ENCODE data around the gene NEGR1.

NEGR1 gene

GRCh38 chr1:71666609-71667008 lies 615.7 kb downstream of the NEGR1 start:
- DNase-seq, result no peak

GRCh38 chr1:71660411-71660810 lies 621.9 kb downstream of the NEGR1 start:
- no peak for DNase-seq

- DNase-seq, result no peak
These were observed 624.3 kb downstream of the NEGR1 start for GRCh38 chr1:71657891-71658679.

GRCh38 chr1:71656902-71657301 lies 625.4 kb downstream of the NEGR1 start:
- no peak for DNase-seq

- no peak for DNase-seq
These were observed 626.7 kb downstream of the NEGR1 start for GRCh38 chr1:71655604-71656003.

GRCh38 chr1:71653952-71654351 lies 628.4 kb downstream of the NEGR1 start:
- DNase-seq, result no peak

GRCh38 chr1:71651214-71651613 lies 631.1 kb downstream of the NEGR1 start:
- no peak for DNase-seq

- no peak for DNase-seq
These were observed 632.2 kb downstream of the NEGR1 start for GRCh38 chr1:71650119-71650518.

GRCh38 chr1:71649608-71650007 lies 632.7 kb downstream of the NEGR1 start:
- DNase-seq, result no peak

- no peak for DNase-seq
These were observed 634.6 kb downstream of the NEGR1 start for GRCh38 chr1:71647513-71648300.

GRCh38 chr1:71645015-71645414 lies 637.3 kb downstream of the NEGR1 start:
- no peak for DNase-seq

- no peak for DNase-seq
These were observed 640.4 kb downstream of the NEGR1 start for GRCh38 chr1:71641903-71642302.

GRCh38 chr1:71640998-71641397 lies 641.3 kb downstream of the NEGR1 start:
- peak in 1 of 2 experiments; percentile 14 for DNase-seq

- DNase-seq, result no peak
These were observed 642.2 kb downstream of the NEGR1 start for GRCh38 chr1:71640116-71640515.

GRCh38 chr1:71638081-71638766 lies 644.1 kb downstream of the NEGR1 start:
- no peak for DNase-seq

GRCh38 chr1:71635568-71635967 lies 646.8 kb downstream of the NEGR1 start:
- no peak for DNase-seq

- DNase-seq, result no peak
These were observed 648.2 kb downstream of the NEGR1 start for GRCh38 chr1:71634159-71634558.

- DNase-seq, result no peak
These were observed 652.3 kb downstream of the NEGR1 start for GRCh38 chr1:71630073-71630472.

- DNase-seq, result no peak
These were observed 657.3 kb downstream of the NEGR1 start for GRCh38 chr1:71625004-71625403.

GRCh38 chr1:71623888-71624287 lies 658.5 kb downstream of the NEGR1 start:
- DNase-seq, result no peak

- DNase-seq, result no peak
These were observed 660.6 kb downstream of the NEGR1 start for GRCh38 chr1:71621785-71622184.

GRCh38 chr1:71618766-71619530 lies 663.4 kb downstream of the NEGR1 start:
- no peak for DNase-seq

- DNase-seq, result no peak
These were observed 664.1 kb downstream of the NEGR1 start for GRCh38 chr1:71618191-71618590.
